Osteoblast (primary cell): ENCODE data around the gene C6orf136. TPM values are rescaled to one million over a fixed set of nuclear protein-coding genes. Genes with fewer than 3 reads are reported as not detected.
A peak's percentile ranks its signal among the peaks of the same experiment; 100 is the strongest.

Experiments
- DNase-seq: peaks from one replicate; pipeline ENCODE4 v3.0.0; 2011; ENCODE audit warnings: low spot score, mixed read lengths; ENCODE audit not compliant: insufficient read length; ENCODE audit errors: missing footprints
- H2AFZ ChIP-seq: 2 replicates; pipeline ENCODE4 v1.6.0; 2011; ENCODE audit warnings: mild to moderate bottlenecking, low read length
- H3K27ac ChIP-seq: 2 replicates; pipeline ENCODE4 v1.5.1; 2011; ENCODE audit warnings: mild to moderate bottlenecking, low read depth, low read length, moderate library complexity
- H3K27me3 ChIP-seq: 2 replicates; pipeline ENCODE4 v1.6.0; 2012; ENCODE audit warnings: mild to moderate bottlenecking, control low read depth, inconsistent platforms, low read length, moderate library complexity; ENCODE audit not compliant: insufficient read depth
- H3K36me3 ChIP-seq: 2 replicates; pipeline ENCODE4 v1.5.1; 2011; ENCODE audit warnings: mild to moderate bottlenecking, low read length, control low read depth, moderate library complexity; ENCODE audit not compliant: insufficient read depth
- H3K4me1 ChIP-seq: 2 replicates; pipeline ENCODE4 v1.5.1; 2011; ENCODE audit warnings: mild to moderate bottlenecking, low read length, control low read depth, moderate library complexity; ENCODE audit not compliant: insufficient read depth
- H3K4me2 ChIP-seq: 2 replicates; pipeline ENCODE4 v1.6.0; 2011; ENCODE audit warnings: mild to moderate bottlenecking, low read length; ENCODE audit not compliant: insufficient read depth
- H3K4me3 ChIP-seq: fragments of 200-600 bp; sonication (generic); 3 replicates; pipeline ENCODE4 v1.5.1; 2012; ENCODE audit warnings: mild to moderate bottlenecking, low read length, inconsistent platforms; ENCODE audit not compliant: insufficient read depth
- H3K79me2 ChIP-seq: 2 replicates; pipeline ENCODE4 v1.6.0; 2012; ENCODE audit warnings: mild to moderate bottlenecking, low read length, control low read depth, inconsistent platforms; ENCODE audit not compliant: insufficient read depth
- H3K9me3 ChIP-seq: 2 replicates; pipeline ENCODE4 v1.5.1; 2011; ENCODE audit warnings: low read depth, low read length, control low read depth
- H4K20me1 ChIP-seq: 2 replicates; pipeline ENCODE4 v1.6.0; 2012; ENCODE audit warnings: mild to moderate bottlenecking, low read length, control low read depth; ENCODE audit not compliant: insufficient read depth
- CTCF ChIP-seq: IDR thresholded peaks from 2 replicates; pipeline ENCODE4 v1.5.1; 2011; ENCODE audit warnings: mild to moderate bottlenecking, low read depth, low read length, moderate library complexity; ENCODE audit errors: extremely low read depth
- total RNA-seq: library from RNA; depleted of rRNA; stranded (reverse); fragments of >200 nt; gene quantifications from 2 replicates; pipeline ENCODE4 v1.2.3, GENCODE V29; 2012

Gene C6orf136
- total RNA-seq, 1 donor: 6.2 TPM

- H3K27me3 ChIP-seq: no peaks in the 10 kb centered on the region
- no peak for TF ChIP-seq CTCF
- peaks cover 28% of the 10 kb centered on the region for H3K36me3 ChIP-seq
- peaks cover 33% of the 10 kb centered on the region for H3K79me2 ChIP-seq
- no peak overlapping the region for H3K4me3 ChIP-seq
- H4K20me1 ChIP-seq: peaks cover 3% of the 10 kb centered on the region
- no peak overlapping the region for H3K27ac ChIP-seq
- no peak for DNase-seq
- H2AFZ ChIP-seq: no peak overlapping the region
- no peaks in the 10 kb centered on the region for H3K9me3 ChIP-seq
- H3K4me1 ChIP-seq: peaks cover 9% of the 10 kb centered on the region
- no peak overlapping the region for H3K4me2 ChIP-seq
These were observed 2.2 kb upstream of the C6orf136 start for GRCh38 chr6:30644769-30645168.

DNA sequence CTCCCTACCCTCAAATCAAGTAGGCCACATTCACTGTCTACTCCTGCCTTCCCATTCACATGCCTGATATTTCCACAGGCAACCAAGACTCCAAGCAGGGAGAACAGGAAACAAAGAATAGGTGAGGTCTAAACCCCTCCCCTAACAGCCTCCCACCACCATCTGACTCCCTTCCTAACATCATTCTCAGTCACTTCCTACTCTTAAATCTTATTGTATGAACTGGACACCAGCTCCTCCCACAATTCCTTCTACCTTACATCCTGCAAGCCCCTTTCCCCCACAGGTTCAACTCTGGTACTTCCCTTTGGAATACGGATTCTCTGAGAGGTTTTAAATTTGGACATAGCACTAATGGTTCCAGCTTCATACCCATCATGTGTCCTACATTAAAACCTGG is 944 bp upstream of the C6orf136 start:
- Histone ChIP-seq H4K20me1 (peaks cover 3% of the 10 kb centered on the region), H3K79me2 (peaks cover 33% of the 10 kb centered on the region), H3K4me2 (no peak overlapping the region), H3K27me3 (no peaks in the 10 kb centered on the region), H3K4me3 (no peak overlapping the region), H2AFZ (no peak overlapping the region), H3K27ac (no peak overlapping the region), H3K4me1 (peaks cover 9% of the 10 kb centered on the region), H3K9me3 (no peaks in the 10 kb centered on the region), H3K36me3 (peaks cover 19% of the 10 kb centered on the region)
- DNase-seq: no peak
- TF ChIP-seq CTCF: no peak

DNA sequence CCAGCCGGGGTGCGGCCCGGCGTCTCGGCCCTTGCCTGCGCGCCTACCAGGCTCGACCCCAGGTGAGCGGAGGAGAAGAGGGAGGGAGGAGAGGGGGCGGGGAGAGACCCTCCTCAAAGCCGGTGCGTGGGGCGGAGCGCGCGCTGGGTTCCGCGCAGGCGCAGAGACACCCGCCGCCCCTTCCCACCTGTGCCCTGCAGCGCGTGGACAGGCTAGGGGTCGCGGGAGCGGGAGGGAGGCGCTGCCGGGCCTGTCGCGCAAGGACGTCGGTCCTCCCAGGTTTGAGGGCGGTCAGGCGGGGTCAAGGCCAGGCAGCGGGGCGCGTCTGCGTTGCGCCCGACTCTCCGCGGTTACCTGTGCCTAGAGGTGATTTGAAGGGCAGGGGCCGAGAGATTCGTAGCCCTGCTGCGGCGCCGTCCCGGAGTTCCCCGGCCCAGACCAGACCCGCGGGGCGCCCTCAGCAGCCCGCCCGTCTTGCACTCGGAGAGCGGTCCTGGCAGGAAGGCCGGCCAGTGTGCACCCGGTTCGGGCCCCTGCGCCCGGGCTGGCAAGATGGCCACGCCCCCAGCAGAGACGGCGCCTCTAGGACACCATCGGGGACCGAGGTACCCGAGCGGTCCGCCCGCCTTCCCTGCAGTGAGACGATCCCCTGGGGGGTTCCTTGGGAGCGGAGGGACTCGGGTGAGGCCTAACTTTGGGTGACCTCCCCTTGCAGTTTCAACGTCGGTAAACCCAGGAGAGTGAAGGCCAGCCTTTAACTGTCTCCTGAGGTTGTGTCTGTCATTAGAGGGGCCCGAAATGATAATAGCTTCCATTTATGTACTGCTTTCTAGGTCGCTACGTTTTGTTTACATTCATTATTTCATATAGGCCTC is 546 bp downstream of the C6orf136 start:
- H3K9me3 ChIP-seq: no peaks in the 10 kb centered on the region
- H4K20me1 ChIP-seq: peaks cover 3% of the 10 kb centered on the region
- peak overlapping the region; percentile 73 for H3K4me2 ChIP-seq
- H3K79me2 ChIP-seq: peaks cover 33% of the 10 kb centered on the region
- DNase-seq: peak; percentile 96
- TF ChIP-seq CTCF: no peak
- H3K36me3 ChIP-seq: peaks cover 24% of the 10 kb centered on the region
- H3K4me1 ChIP-seq: peaks cover 9% of the 10 kb centered on the region
- H3K27ac ChIP-seq: peak overlapping the region; percentile 44
- peak overlapping the region; percentile 98 for H3K4me3 ChIP-seq
- H2AFZ ChIP-seq: peak overlapping the region; percentile 80
- no peaks in the 10 kb centered on the region for H3K27me3 ChIP-seq

DNA sequence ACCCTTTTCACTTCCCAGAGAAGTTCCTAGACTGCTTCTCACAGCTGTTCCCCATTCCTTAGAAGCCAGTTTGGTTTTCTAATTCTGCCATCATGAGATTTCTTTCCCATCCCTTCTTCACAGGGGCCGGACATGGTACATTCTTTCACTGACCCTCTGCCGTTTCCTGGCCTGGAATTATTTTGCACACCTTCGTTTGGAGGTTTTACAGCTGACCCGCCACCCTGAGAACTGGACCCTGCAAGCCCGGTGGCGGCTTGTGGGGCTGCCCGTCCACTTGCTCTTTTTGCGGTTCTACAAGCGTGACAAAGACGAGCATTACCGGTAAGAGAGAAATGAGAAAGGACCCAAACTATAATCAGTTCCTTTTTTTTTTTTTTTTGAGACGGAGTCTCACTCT is 4.2 kb downstream of the C6orf136 start:
- no peak overlapping the region for H3K4me3 ChIP-seq
- H3K9me3 ChIP-seq: no peaks in the 10 kb centered on the region
- peaks cover 9% of the 10 kb centered on the region for H3K4me1 ChIP-seq
- H2AFZ ChIP-seq: no peak overlapping the region
- peaks cover 27% of the 10 kb centered on the region for H3K79me2 ChIP-seq
- DNase-seq: peak; percentile 38
- H3K27me3 ChIP-seq: no peaks in the 10 kb centered on the region
- no peak overlapping the region for H3K27ac ChIP-seq
- H3K4me2 ChIP-seq: no peak overlapping the region
- peaks cover 3% of the 10 kb centered on the region for H4K20me1 ChIP-seq
- no peak for TF ChIP-seq CTCF
- H3K36me3 ChIP-seq: peaks cover 51% of the 10 kb centered on the region
